Measurements from ENCODE around the gene GGN. TPM values are rescaled to one million over a fixed set of nuclear protein-coding genes. Genes with fewer than 3 reads are reported as not detected.

Gene GGN
- total and polyA plus RNA-seq, 9 of the 15 experiments (the other 6 are each of a cell fraction or from before 2014, with no cell fraction given) = 0.15 to 0.33 TPM; not detected in 7

DNA sequence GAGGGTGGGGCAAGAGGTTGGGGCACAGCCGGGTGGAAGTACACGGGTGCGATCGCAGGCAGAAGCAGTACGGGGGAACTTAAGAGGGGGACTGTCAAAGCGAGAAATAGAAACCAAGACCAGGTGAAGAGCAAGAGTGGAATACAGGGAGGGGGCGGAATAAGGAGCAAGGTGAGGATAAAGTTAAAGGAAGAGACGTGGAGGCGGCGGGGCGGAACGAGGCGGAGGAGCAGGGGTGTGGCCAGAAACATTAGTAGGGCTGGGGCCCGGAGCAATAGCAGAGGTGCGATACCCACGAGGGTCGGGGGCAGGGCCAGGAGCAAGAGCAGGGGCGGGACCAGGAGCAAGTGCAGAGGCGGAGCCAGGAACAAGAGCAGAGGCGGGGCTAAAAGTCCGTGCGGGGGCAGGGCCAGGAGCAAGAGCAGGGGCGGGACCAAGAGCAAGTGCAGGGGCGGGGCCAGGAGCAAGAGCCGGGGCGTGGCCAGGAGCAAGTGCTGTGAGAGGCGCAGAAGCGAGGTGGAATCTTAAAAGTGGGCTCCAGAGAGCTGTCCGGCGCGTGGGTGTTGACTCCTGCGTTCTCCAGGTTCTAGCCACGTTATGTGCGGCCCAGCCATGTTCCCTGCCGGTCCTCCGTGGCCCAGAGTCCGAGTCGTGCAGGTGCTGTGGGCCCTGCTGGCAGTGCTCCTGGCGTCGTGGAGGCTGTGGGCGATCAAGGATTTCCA is 51.0 kb downstream of the GGN start (continued):
- TF ChIP-seq SPI1 (IDR thresholded peaks at IDR 0.05; ENCODE audit: borderline replicate concordance, low read depth, low read length) = no peak
- TF ChIP-seq ZNF589 (CRISPR knock-in tag; IDR thresholded peaks at IDR 0.05; ENCODE audit: low read depth) = peak; percentile 74; the same call in 1 of the 2 replicates
- TF ChIP-seq GATA2 (CRISPR knock-in tag; IDR thresholded peaks at IDR 0.05) = no peak
- no peak for TF ChIP-seq CREM (IDR thresholded peaks at IDR 0.05; ENCODE audit: low read depth)
- TF ChIP-seq SRF (CRISPR knock-in tag; IDR thresholded peaks at IDR 0.05) = no peak
- TF ChIP-seq ZNF354B (CRISPR knock-in tag; IDR thresholded peaks at IDR 0.05) = no peak
- TF ChIP-seq SNRNP70 (optimal IDR thresholded peaks at IDR 0.05; ENCODE audit: low read depth, low read length) = no peak
- TF ChIP-seq TBL1XR1 (IDR thresholded peaks at IDR 0.05; ENCODE audit: low read length in 2 of 2) = no peak
- TF ChIP-seq RB1 (IDR thresholded peaks at IDR 0.05; ENCODE audit: low read depth) = no peak
- no peak for TF ChIP-seq ZNF277 (CRISPR knock-in tag; IDR thresholded peaks at IDR 0.05; ENCODE audit: borderline replicate concordance)
- TF ChIP-seq HDAC3 (IDR thresholded peaks at IDR 0.05; ENCODE audit: borderline replicate concordance, partially characterized antibody) = no peak
- no peak for TF ChIP-seq RAD21 (CRISPR knock-in tag; conservative IDR thresholded peaks at IDR 0.05 in 1 of 2, IDR thresholded peaks at IDR 0.05 in 1 of 2)
- TF ChIP-seq PML (IDR thresholded peaks at IDR 0.05; ENCODE audit: low read length) = no peak
- TF ChIP-seq ADNP (tag; IDR thresholded peaks at IDR 0.05) = no peak
- no peak for TF ChIP-seq ZNF140 (CRISPR knock-in tag; IDR thresholded peaks at IDR 0.05)
- no peak for TF ChIP-seq SMAD2 (IDR thresholded peaks at IDR 0.05; ENCODE audit: low read depth, low read length)
- no peak for TF ChIP-seq TCFL5 (CRISPR knock-in tag; conservative IDR thresholded peaks at IDR 0.05)
- no peak for TF ChIP-seq PHF21A (IDR thresholded peaks at IDR 0.05; ENCODE audit: borderline replicate concordance, low read depth)
- no peak for TF ChIP-seq U2AF2 (optimal IDR thresholded peaks at IDR 0.05; ENCODE audit: low read depth, low read length)
- TF ChIP-seq TRIM28 (IDR thresholded peaks at IDR 0.05) = 0 out of 2 replicates have a peak, but pooled peaks have one; percentile 61
- TF ChIP-seq POLR2G (IDR thresholded peaks at IDR 0.05; ENCODE audit: low read depth, low read length) = no peak; the same call in 1 of the 2 replicates
- no peak for TF ChIP-seq ZKSCAN8 (CRISPR knock-in tag; IDR thresholded peaks at IDR 0.05)
- TF ChIP-seq POLR2H (tag; IDR thresholded peaks at IDR 0.05; ENCODE audit: low read depth) = no peak
- no peak for TF ChIP-seq BRF1 (IDR thresholded peaks at IDR 0.05; ENCODE audit: borderline replicate concordance, extremely low read depth, insufficient read length)
- TF ChIP-seq JUNB (CRISPR knock-in tag; conservative IDR thresholded peaks at IDR 0.05) = no peak
- no peak for TF ChIP-seq CREB1 (IDR thresholded peaks at IDR 0.05)
- no peak for TF ChIP-seq CREB1 (CRISPR knock-in tag; IDR thresholded peaks at IDR 0.05)
- TF ChIP-seq MIER1 (IDR thresholded peaks at IDR 0.05; ENCODE audit: low read depth) = no peak; the same call in 1 of the 2 replicates
- peak; percentile 16 for TF ChIP-seq POLR2B (IDR thresholded peaks at IDR 0.05; ENCODE audit: low read depth, partially characterized antibody)
- TF ChIP-seq, protein P1, sequence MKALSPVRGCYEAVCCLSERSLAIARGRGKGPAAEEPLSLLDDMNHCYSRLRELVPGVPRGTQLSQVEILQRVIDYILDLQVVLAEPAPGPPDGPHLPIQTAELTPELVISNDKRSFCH (CRISPR knock-in tag; IDR thresholded peaks at IDR 0.05) = no peak
- TF ChIP-seq, protein P1 (tag; IDR thresholded peaks at IDR 0.05) = no peak

All from K562 (cell line).